WERI-Rb-1 (cell line): ENCODE results near the gene WEE1.

Experiments used
- DNase-seq: peaks from one replicate; pipeline ENCODE4 v3.0.0-alpha.2; 2020
- H3K27ac ChIP-seq: fragments of 250-450 bp; sonication (Bioruptor Pico); 2 replicates; pipeline ENCODE4 v1.5.1; 2020; ENCODE audit warnings: mild to moderate bottlenecking, moderate library complexity
- H3K27me3 ChIP-seq: fragments of 250-450 bp; sonication (Bioruptor Pico); 2 replicates; pipeline ENCODE4 v1.5.1; 2021; ENCODE audit warnings: mild to moderate bottlenecking, low read depth, moderate library complexity; ENCODE audit not compliant: insufficient read depth, severe bottlenecking
- H3K36me3 ChIP-seq: fragments of 250-450 bp; sonication (Bioruptor Pico); 2 replicates; pipeline ENCODE4 v1.5.1; 2020; ENCODE audit warnings: mild to moderate bottlenecking, moderate library complexity
- H3K4me3 ChIP-seq: 2 replicates; pipeline ENCODE4 v1.5.1; 2011; ENCODE audit warnings: low read depth, mild to moderate bottlenecking, control low read depth, low read length
- H3K9me3 ChIP-seq: fragments of 250-450 bp; sonication (Bioruptor Pico); 2 replicates; pipeline ENCODE4 v1.5.1; 2021; ENCODE audit warnings: mild to moderate bottlenecking, moderate library complexity; ENCODE audit not compliant: severe bottlenecking
- TF ChIP-seq, protein P1 (sequence below): IDR thresholded peaks from 2 replicates; pipeline ENCODE4 v1.5.1; 2011; ENCODE audit warnings: low read depth, mild to moderate bottlenecking, control low read depth, inconsistent platforms, low read length

Gene WEE1

DNA sequence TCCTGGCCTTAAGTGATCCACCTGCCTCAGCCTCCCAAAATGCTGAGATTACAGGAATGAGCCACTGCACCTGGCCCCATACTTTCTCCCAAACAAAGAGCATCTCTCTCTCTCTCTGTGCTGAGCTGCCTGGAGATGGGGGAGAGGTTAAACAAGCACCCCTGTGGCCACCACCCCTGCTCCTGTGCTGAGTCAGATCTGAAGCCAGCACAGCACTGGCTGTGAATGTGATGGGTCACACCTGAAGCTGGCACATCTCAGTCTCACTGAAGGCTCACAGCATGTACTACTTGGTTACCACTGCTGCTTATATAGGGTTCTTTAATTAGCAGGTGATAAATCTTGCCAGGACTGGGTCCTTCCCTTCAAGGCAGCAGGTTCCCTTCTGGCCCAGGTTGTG is 10.8 kb upstream of the WEE1 start:
- DNase-seq: no peak
- TF ChIP-seq, protein P1, sequence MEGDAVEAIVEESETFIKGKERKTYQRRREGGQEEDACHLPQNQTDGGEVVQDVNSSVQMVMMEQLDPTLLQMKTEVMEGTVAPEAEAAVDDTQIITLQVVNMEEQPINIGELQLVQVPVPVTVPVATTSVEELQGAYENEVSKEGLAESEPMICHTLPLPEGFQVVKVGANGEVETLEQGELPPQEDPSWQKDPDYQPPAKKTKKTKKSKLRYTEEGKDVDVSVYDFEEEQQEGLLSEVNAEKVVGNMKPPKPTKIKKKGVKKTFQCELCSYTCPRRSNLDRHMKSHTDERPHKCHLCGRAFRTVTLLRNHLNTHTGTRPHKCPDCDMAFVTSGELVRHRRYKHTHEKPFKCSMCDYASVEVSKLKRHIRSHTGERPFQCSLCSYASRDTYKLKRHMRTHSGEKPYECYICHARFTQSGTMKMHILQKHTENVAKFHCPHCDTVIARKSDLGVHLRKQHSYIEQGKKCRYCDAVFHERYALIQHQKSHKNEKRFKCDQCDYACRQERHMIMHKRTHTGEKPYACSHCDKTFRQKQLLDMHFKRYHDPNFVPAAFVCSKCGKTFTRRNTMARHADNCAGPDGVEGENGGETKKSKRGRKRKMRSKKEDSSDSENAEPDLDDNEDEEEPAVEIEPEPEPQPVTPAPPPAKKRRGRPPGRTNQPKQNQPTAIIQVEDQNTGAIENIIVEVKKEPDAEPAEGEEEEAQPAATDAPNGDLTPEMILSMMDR: no peak
- Histone ChIP-seq H3K4me3 (no peak overlapping the region), H3K27ac (no peak overlapping the region), H3K9me3 (peaks cover 11% of the 10 kb centered on the region), H3K36me3 (no peaks in the 10 kb centered on the region), H3K27me3 (no peaks in the 10 kb centered on the region)

DNA sequence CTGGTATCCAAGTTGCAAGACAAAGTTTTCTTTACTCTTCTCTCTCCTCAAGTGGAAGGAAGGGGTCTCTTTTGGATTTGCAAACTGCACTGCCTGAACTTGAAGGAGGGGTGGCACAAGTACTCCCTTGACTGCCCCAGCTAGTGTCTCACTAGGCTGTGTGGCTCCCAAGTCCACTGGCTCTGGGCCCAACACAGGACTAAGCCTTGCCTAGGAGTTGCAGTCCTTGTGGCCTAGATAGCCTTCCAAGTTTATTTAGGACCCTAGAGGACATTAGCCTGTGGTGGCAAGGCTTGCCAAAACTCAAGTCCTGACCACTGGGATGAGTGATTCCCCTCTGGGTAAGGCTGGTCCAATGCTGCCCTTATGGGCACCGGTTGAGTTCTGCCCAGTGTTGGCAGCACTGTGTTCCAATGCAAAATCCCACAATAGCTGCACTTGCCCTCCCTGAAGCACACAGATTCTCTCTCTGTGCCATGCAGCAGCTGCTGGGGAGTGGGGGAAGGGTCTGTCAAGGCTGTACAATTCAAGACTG is 10.2 kb upstream of the WEE1 start:
- H3K9me3 ChIP-seq: peaks cover 11% of the 10 kb centered on the region
- H3K36me3 ChIP-seq: no peaks in the 10 kb centered on the region
- no peak overlapping the region for H3K27ac ChIP-seq
- no peak overlapping the region for H3K4me3 ChIP-seq
- no peaks in the 10 kb centered on the region for H3K27me3 ChIP-seq
- TF ChIP-seq, protein P1: no peak
- no peak for DNase-seq

DNA sequence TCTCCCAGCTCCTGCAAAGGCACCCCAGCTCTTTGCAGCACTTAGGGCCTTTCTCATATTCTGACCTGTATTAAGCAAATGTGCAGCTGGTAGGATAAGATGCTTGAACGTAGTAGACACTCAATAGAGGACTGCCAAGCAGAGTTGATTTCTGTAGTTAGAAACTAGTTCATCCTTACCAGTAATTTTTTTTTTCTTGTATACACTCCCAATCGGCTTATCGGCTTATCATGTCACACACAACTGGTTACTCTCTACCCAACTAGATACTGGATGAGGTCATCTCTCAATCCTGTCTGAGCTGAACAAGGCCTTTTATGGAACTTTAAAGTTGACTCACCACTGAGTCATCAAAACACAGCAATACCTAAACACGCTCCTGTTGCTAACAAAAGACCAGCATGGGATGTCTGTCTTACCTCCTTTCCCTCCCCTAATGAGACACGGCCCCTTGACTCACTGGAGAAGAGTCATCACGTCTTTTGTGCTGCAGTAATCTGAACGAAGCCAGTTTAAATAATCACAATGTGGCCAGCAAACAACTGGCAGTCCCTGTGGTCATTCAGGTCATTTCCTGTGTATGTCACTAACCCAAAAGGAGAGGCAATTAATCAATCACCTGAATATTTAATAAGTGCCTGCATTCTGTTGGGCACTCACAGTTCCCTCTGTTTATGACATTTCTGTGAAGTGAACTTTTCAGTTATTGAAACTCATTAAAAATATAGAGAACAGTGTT is 7.5 kb upstream of the WEE1 start:
- Histone ChIP-seq H3K27me3 (no peaks in the 10 kb centered on the region), H3K4me3 (peak overlapping the region; percentile 27), H3K36me3 (no peaks in the 10 kb centered on the region), H3K9me3 (peaks cover 7% of the 10 kb centered on the region), H3K27ac (peak overlapping the region; percentile 75)
- DNase-seq: peak; percentile 65
- TF ChIP-seq, protein P1: no peak

DNA sequence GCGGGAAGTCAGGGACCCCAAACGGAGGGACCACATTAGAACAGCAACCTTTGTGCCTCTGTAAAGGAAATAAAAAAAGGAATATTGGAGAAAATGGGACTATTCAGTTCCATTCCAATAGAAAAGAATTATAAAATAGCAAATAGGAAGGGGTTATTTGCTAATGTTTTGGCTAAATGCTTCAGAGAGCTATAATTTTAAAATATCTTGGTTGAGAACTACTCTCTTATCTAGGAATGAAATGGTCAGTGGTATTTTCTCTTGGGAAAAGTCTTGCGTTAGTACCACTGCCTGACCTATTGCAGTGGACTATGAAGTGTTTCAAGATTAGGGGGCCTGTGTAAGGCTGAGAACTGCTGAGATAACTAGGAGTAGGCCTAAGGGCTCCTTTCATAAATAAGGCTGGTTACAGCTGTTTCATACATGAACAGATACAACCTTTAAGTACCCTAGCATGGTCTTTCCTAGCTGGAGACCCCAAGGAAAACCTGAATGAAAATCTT is 6.9 kb upstream of the WEE1 start:
- peaks cover under 1% of the 10 kb centered on the region for H3K9me3 ChIP-seq

DNA sequence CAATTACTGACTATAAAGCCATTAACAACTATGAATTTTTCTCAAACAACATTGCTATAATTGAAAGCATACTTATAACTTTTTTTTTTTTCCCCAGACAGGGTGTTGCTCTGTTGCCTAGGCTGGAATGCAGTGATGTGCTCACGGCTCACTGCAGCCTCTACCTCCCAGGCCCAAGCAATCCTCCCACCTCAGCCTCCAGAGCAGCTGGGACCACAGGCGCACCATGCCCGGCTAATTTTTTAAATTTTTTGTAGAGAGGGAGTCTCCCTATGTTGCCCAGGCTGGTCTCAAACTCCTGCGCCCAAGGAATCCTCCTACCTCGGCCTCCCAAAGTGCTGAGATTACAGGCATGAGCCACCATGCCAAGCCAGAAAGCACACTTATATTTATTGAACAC is 6.1 kb upstream of the WEE1 start:
- no peak overlapping the region for H3K4me3 ChIP-seq
- no peaks in the 10 kb centered on the region for H3K36me3 ChIP-seq
- no peak for DNase-seq
- no peaks in the 10 kb centered on the region for H3K9me3 ChIP-seq
- no peaks in the 10 kb centered on the region for H3K27me3 ChIP-seq
- peak overlapping the region; percentile 75; the same call in 1 of the 2 replicates for H3K27ac ChIP-seq
- TF ChIP-seq, protein P1: no peak

More for the DNA sequence above, 6.9 kb upstream of the WEE1 start:
- no peak for DNase-seq
- Histone ChIP-seq H3K4me3 (no peak overlapping the region), H3K27me3 (no peaks in the 10 kb centered on the region), H3K36me3 (no peaks in the 10 kb centered on the region), H3K27ac (peak overlapping the region; percentile 75)
- TF ChIP-seq, protein P1: no peak
